Adipocyte (in vitro differentiated cells): Measurements from ENCODE around the gene SUSD3.

Source experiments
- DNase-seq: peaks from one replicate; pipeline ENCODE4 v3.0.0-alpha.2; 2015; ENCODE audit warnings: low read depth
- H3K27me3 ChIP-seq: replicated peaks from 2 replicates; pipeline ENCODE4 v1.7.0; 2013; ENCODE audit warnings: mild to moderate bottlenecking, low read length, moderate library complexity; ENCODE audit not compliant: control insufficient read depth, insufficient read depth
- H3K36me3 ChIP-seq: 2 replicates; pipeline ENCODE4 v1.7.0; 2013; ENCODE audit warnings: low read length, mild to moderate bottlenecking, moderate library complexity; ENCODE audit not compliant: control insufficient read depth, insufficient read depth, severe bottlenecking
- H3K4me1 ChIP-seq: 2 replicates; pipeline ENCODE4 v1.7.0; 2013; ENCODE audit warnings: mild to moderate bottlenecking, low read length, moderate library complexity; ENCODE audit not compliant: control insufficient read depth, insufficient read depth
- H3K4me3 ChIP-seq: 2 replicates; pipeline ENCODE4 v1.7.0; 2013; ENCODE audit warnings: mild to moderate bottlenecking, low read length, moderate library complexity
- H3K9ac ChIP-seq: 2 replicates; pipeline ENCODE4 v1.7.0; 2013; ENCODE audit warnings: mild to moderate bottlenecking, low read length, moderate library complexity
- H3K9me3 ChIP-seq: 2 replicates; pipeline ENCODE4 v1.7.0; 2013; ENCODE audit warnings: mild to moderate bottlenecking, low read length, moderate library complexity; ENCODE audit not compliant: control insufficient read depth

Gene SUSD3

GRCh38 chr9:93020771-93021670, 37.5 kb upstream of the SUSD3 start:
- Histone ChIP-seq H3K36me3 (no peaks in the 10 kb centered on the region), H3K4me3 (no peak overlapping the region), H3K4me1 (no peaks in the 10 kb centered on the region), H3K9ac (no peak overlapping the region), H3K9me3 (no peaks in the 10 kb centered on the region), H3K27me3 (peaks cover 29% of the 10 kb centered on the region)
- DNase-seq: no peak

GRCh38 chr9:93022066-93022465, 36.4 kb upstream of the SUSD3 start:
- Histone ChIP-seq H3K4me1 (no peaks in the 10 kb centered on the region), H3K27me3 (peaks cover 29% of the 10 kb centered on the region), H3K4me3 (no peak overlapping the region)

GRCh38 chr9:93022721-93023520, 35.6 kb upstream of the SUSD3 start:
- Histone ChIP-seq H3K4me3 (no peak overlapping the region), H3K27me3 (peaks cover 22% of the 10 kb centered on the region), H3K4me1 (no peaks in the 10 kb centered on the region), H3K9ac (no peak overlapping the region), H3K9me3 (no peaks in the 10 kb centered on the region), H3K36me3 (no peaks in the 10 kb centered on the region)
- DNase-seq: no peak

More at GRCh38 chr9:93022066-93022465, 36.4 kb upstream of the SUSD3 start:
- no peaks in the 10 kb centered on the region for H3K36me3 ChIP-seq
- H3K9me3 ChIP-seq: no peaks in the 10 kb centered on the region
- no peak for DNase-seq
- H3K9ac ChIP-seq: no peak overlapping the region

- no peaks in the 10 kb centered on the region for H3K4me1 ChIP-seq
- no peak overlapping the region for H3K4me3 ChIP-seq
- H3K9me3 ChIP-seq: no peaks in the 10 kb centered on the region
- H3K36me3 ChIP-seq: no peaks in the 10 kb centered on the region
- H3K9ac ChIP-seq: no peak overlapping the region
- peaks cover 19% of the 10 kb centered on the region for H3K27me3 ChIP-seq
- no peak for DNase-seq
Measured at GRCh38 chr9:93023521-93023815, 35.0 kb upstream of the SUSD3 start.

GRCh38 chr9:93024646-93024910, 33.9 kb upstream of the SUSD3 start:
- H3K36me3 ChIP-seq: no peaks in the 10 kb centered on the region
- peaks cover 22% of the 10 kb centered on the region for H3K27me3 ChIP-seq
- H3K4me3 ChIP-seq: no peak overlapping the region
- H3K9me3 ChIP-seq: no peaks in the 10 kb centered on the region
- no peak for DNase-seq
- H3K9ac ChIP-seq: no peak overlapping the region
- H3K4me1 ChIP-seq: no peaks in the 10 kb centered on the region

- Histone ChIP-seq H3K9me3 (no peaks in the 10 kb centered on the region), H3K36me3 (no peaks in the 10 kb centered on the region), H3K4me3 (no peak overlapping the region), H3K4me1 (no peaks in the 10 kb centered on the region), H3K9ac (no peak overlapping the region), H3K27me3 (peaks cover 24% of the 10 kb centered on the region)
- DNase-seq: no peak
Measured at GRCh38 chr9:93024986-93025630, 33.4 kb upstream of the SUSD3 start.

- Histone ChIP-seq H3K4me1 (no peaks in the 10 kb centered on the region), H3K4me3 (no peak overlapping the region), H3K36me3 (no peaks in the 10 kb centered on the region), H3K27me3 (peaks cover 28% of the 10 kb centered on the region), H3K9me3 (no peaks in the 10 kb centered on the region), H3K9ac (no peak overlapping the region)
- no peak for DNase-seq
Measured at GRCh38 chr9:93025736-93026135, 32.8 kb upstream of the SUSD3 start.

GRCh38 chr9:93026640-93027039, 31.9 kb upstream of the SUSD3 start:
- no peak for DNase-seq
- H3K36me3 ChIP-seq: no peaks in the 10 kb centered on the region
- H3K9ac ChIP-seq: no peak overlapping the region
- H3K4me1 ChIP-seq: no peaks in the 10 kb centered on the region
- H3K9me3 ChIP-seq: no peaks in the 10 kb centered on the region
- no peak overlapping the region for H3K4me3 ChIP-seq
- peaks cover 26% of the 10 kb centered on the region for H3K27me3 ChIP-seq

GRCh38 chr9:93027750-93028149, 30.8 kb upstream of the SUSD3 start:
- H3K9me3 ChIP-seq: no peaks in the 10 kb centered on the region
- DNase-seq: no peak
- H3K9ac ChIP-seq: no peak overlapping the region
- no peaks in the 10 kb centered on the region for H3K36me3 ChIP-seq
- H3K4me3 ChIP-seq: no peak overlapping the region
- H3K4me1 ChIP-seq: no peaks in the 10 kb centered on the region
- H3K27me3 ChIP-seq: peaks cover 32% of the 10 kb centered on the region

- H3K36me3 ChIP-seq: no peaks in the 10 kb centered on the region
- H3K9ac ChIP-seq: no peak overlapping the region
- H3K27me3 ChIP-seq: peaks cover 34% of the 10 kb centered on the region
- H3K9me3 ChIP-seq: no peaks in the 10 kb centered on the region
- DNase-seq: no peak
- H3K4me1 ChIP-seq: no peaks in the 10 kb centered on the region
- H3K4me3 ChIP-seq: no peak overlapping the region
Measured at GRCh38 chr9:93028448-93029006, 30.0 kb upstream of the SUSD3 start.
